A172 (cell line): ENCODE results near the gene UROC1. TPM values are rescaled to one million over a fixed set of nuclear protein-coding genes. Genes with fewer than 3 reads are reported as not detected.
A peak's percentile ranks its signal among the peaks of the same experiment; 100 is the strongest.

Experiments
- DNase-seq: peaks from one replicate; pipeline ENCODE4 v3.0.0-alpha.2; 2015; ENCODE audit warnings: low spot score
- total RNA-seq: library from RNA; depleted of rRNA; stranded (reverse); fragments of >200 nt; shearing (Covaris generic); gene quantifications from 2 replicates; pipeline ENCODE4 v1.2.3, GENCODE V29; 2014

The UROC1 gene
- total RNA-seq, 1 experiment from 2014 or later = not detected

GRCh38 chr3:126530171-126531050, 12.8 kb upstream of the UROC1 start:
- DNase-seq = no peak

- DNase-seq = no peak
These were observed 12.1 kb upstream of the UROC1 start for GRCh38 chr3:126529585-126530170.

GRCh38 chr3:126528800-126529541, 11.4 kb upstream of the UROC1 start:
- DNase-seq = no peak

GRCh38 chr3:126528419-126528799, 10.8 kb upstream of the UROC1 start:
- DNase-seq = no peak

- DNase-seq = no peak
These were observed 10.1 kb upstream of the UROC1 start for GRCh38 chr3:126527455-126528211.

- DNase-seq = no peak
These were observed 9.4 kb upstream of the UROC1 start for GRCh38 chr3:126527006-126527405.

- no peak for DNase-seq
These were observed 9.1 kb upstream of the UROC1 start for GRCh38 chr3:126526668-126527005.

- DNase-seq = no peak
These were observed 8.5 kb upstream of the UROC1 start for GRCh38 chr3:126525853-126526667.

- no peak for DNase-seq
These were observed 7.7 kb upstream of the UROC1 start for GRCh38 chr3:126525091-126525852.

- no peak for DNase-seq
These were observed 6.9 kb upstream of the UROC1 start for GRCh38 chr3:126524429-126524988.

- no peak for DNase-seq
These were observed 6.3 kb upstream of the UROC1 start, which contains the start of gene CHST13 for GRCh38 chr3:126523745-126524428. Gene CHST13, plus strand, starts transcription at chr3:126524155. Its CDS starts 178 bp downstream, at chr3:126524333.

GRCh38 chr3:126522363-126522788, 4.8 kb upstream of the UROC1 start:
- peak; percentile 40 for DNase-seq

- DNase-seq = no peak
These were observed 3.7 kb upstream of the UROC1 start for GRCh38 chr3:126521122-126521891.

- no peak for DNase-seq
These were observed 2.2 kb upstream of the UROC1 start for GRCh38 chr3:126519506-126520455.

- no peak for DNase-seq
These were observed 1.2 kb upstream of the UROC1 start for GRCh38 chr3:126518779-126519177.

GRCh38 chr3:126517986-126518778, 609 bp upstream of the UROC1 start:
- DNase-seq = no peak

GRCh38 chr3:126516936-126517290, 660 bp downstream of the UROC1 start:
- DNase-seq = no peak
